ENCODE data around the gene RNF223.

DNA sequence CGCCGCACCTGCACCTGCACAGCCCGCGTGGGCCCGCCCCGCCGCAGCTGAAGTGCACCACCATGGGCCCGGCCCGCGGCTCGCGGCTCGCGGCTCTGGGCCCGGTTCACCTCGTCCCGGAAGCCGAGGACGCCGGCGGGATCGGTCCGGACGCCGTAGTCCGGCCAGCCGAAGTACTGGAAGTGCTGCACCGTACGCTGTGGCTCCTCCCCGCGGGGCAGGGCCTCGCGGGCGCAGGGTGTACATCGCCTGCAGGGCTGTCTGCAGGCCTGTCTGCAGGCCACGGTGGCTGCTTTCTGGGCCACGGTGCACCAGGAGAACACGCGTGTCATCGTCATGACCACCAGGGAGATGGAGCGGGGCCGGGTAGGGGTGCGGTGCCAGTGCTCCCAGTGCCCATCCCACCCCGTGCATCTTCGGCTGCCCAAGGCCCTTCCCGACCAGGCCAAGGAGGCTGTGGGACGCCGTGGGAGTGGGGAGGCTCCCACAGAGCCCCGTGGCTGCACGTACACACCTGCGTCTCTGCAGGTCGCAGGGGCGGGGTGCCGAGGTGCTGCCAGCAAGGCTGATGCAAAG lies 6.7 kb downstream of the RNF223 start:
- TF ChIP-seq, protein P1, sequence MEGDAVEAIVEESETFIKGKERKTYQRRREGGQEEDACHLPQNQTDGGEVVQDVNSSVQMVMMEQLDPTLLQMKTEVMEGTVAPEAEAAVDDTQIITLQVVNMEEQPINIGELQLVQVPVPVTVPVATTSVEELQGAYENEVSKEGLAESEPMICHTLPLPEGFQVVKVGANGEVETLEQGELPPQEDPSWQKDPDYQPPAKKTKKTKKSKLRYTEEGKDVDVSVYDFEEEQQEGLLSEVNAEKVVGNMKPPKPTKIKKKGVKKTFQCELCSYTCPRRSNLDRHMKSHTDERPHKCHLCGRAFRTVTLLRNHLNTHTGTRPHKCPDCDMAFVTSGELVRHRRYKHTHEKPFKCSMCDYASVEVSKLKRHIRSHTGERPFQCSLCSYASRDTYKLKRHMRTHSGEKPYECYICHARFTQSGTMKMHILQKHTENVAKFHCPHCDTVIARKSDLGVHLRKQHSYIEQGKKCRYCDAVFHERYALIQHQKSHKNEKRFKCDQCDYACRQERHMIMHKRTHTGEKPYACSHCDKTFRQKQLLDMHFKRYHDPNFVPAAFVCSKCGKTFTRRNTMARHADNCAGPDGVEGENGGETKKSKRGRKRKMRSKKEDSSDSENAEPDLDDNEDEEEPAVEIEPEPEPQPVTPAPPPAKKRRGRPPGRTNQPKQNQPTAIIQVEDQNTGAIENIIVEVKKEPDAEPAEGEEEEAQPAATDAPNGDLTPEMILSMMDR (IDR thresholded peaks at IDR 0.05; ENCODE audit: low read length), result no peak
- no peak for TF ChIP-seq EZH2 (IDR thresholded peaks at IDR 0.05; ENCODE audit: borderline replicate concordance, low read length)

Measured in OCI-LY1 (cell line).